ENCODE data around the gene RPS15. TPM values are rescaled to one million over a fixed set of nuclear protein-coding genes. Genes with fewer than 3 reads are reported as not detected.

The RPS15 gene
- total and polyA plus RNA-seq, 4 donors = 574 to 2,993 (median 1,933) TPM

- no peak overlapping the region for H3K9ac ChIP-seq (ENCODE audit: insufficient read depth in 1 of 2, low read length in 2 of 2)
- ATAC-seq (ENCODE audit: insufficient read depth, low FRiP score) (no peak), DNase-seq (no peak)
- H3K4me1 ChIP-seq (ENCODE audit: control insufficient read depth in 5 of 5, insufficient read depth in 5 of 5, low read length in 5 of 5) = peaks cover 11 to 21% (median 16%) of the 10 kb centered on the region in 5 donors
- H3K27ac ChIP-seq (ENCODE audit: low read depth in 1 of 2, low read length in 1 of 2) = no peak overlapping the region
- peaks cover 6 to 72% (median 25%) of the 10 kb centered on the region in 4 donors for H3K36me3 ChIP-seq (ENCODE audit: control insufficient read depth in 4 of 4, insufficient read depth in 4 of 4, low read length in 4 of 4)
- no peaks in the 10 kb centered on the region for H3K9me3 ChIP-seq (ENCODE audit: control insufficient read depth in 4 of 4, insufficient read depth in 3 of 4, low read length in 3 of 4)
- TF ChIP-seq CTCF (IDR thresholded peaks at IDR 0.05; ENCODE audit: control extremely low read depth, extremely low read depth) = no peak
- 94 to 97% methylated on average over 15 of the region's 15 CpGs for WGBS, 2 donors
- no peak overlapping the region for H3K4me3 ChIP-seq
- H3K27me3 ChIP-seq (ENCODE audit: control insufficient read depth in 3 of 3, insufficient read depth in 3 of 3, low read length in 2 of 3) = no peaks in the 10 kb centered on the region
Measured at GRCh38 chr19:1420590-1420989, 17.6 kb upstream of the RPS15 start.

DNA sequence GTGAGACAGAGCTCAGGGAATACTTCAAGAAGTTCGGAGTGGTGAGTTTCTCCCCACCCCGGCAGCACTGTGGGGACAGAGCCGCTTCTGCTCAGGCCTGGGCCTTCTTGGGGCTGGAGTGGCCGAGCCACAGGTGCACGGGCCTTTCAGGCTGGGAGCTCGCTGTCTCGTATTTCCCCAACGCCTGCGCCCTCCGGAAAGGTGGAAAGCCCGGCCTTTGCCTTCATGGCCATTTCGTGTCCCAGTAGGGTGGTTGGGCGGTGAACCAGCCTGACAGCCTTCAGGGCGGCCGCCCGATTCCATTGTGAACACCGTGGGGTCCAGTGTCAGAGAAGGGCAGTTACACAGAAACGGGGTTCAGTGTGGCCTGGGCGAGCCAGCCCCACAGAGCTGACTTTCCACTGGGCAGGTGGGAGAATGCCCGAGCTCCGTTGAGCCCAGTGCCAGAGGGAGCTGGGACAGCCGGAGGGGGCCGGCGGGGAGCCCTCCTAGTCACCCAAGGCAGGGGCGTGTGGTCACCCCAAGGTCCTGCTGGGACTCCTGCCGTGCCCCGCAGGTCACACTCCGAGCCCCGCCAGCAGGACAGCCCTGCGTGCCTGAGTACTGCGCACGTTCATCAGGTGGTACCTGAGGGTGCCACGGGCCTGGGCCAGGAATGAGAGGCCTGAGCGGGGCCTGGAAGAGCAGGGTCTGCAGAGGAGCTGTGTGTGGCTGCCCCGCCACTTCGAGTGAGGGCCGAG is 16.8 kb upstream of the RPS15 start:
- H3K27ac ChIP-seq (ENCODE audit: low read depth in 1 of 2, low read length in 1 of 2) = no peak overlapping the region
- ATAC-seq (ENCODE audit: insufficient read depth, low FRiP score) = no peak
- no peaks in the 10 kb centered on the region for H3K9me3 ChIP-seq (ENCODE audit: control insufficient read depth in 4 of 4, insufficient read depth in 3 of 4, low read length in 3 of 4)
- H3K4me1 ChIP-seq (ENCODE audit: control insufficient read depth in 5 of 5, insufficient read depth in 5 of 5, low read length in 5 of 5) = peaks cover 5 to 15% (median 10%) of the 10 kb centered on the region in 5 donors
- TF ChIP-seq CTCF (IDR thresholded peaks at IDR 0.05; ENCODE audit: control extremely low read depth, extremely low read depth) = no peak
- peaks cover 6 to 79% (median 28%) of the 10 kb centered on the region in 4 donors for H3K36me3 ChIP-seq (ENCODE audit: control insufficient read depth in 4 of 4, insufficient read depth in 4 of 4, low read length in 4 of 4)
- no peak overlapping the region for H3K4me3 ChIP-seq
- H3K9ac ChIP-seq (ENCODE audit: insufficient read depth in 1 of 2, low read length in 2 of 2) = no peak overlapping the region
- H3K27me3 ChIP-seq (ENCODE audit: control insufficient read depth in 3 of 3, insufficient read depth in 3 of 3, low read length in 2 of 3) = no peaks in the 10 kb centered on the region
- no peak for DNase-seq
- 95 to 96% methylated on average over 34 to 37 of the region's 37 CpGs for WGBS, 2 donors

DNA sequence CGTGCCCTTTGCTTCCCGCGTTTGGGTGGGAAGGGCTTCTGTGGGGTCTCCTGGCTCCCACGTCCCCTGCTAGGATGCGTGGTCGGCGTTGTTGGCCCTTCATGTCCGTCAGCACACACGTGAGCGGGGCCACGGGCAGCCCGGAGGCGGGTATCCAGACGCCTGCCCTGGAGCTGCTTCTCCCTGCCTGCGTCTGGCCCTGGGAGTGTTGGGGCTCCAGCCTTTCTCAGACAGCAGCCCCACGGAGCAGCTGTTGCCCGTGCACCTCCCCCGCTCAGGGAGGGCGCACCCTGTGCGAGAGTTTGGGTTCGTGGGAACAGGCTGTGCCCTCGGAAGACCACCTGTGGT is 16.3 kb upstream of the RPS15 start:
- H3K36me3 ChIP-seq (ENCODE audit: control insufficient read depth in 4 of 4, insufficient read depth in 4 of 4, low read length in 4 of 4) = peaks cover 6 to 79% (median 30%) of the 10 kb centered on the region in 4 donors
- no peak for TF ChIP-seq CTCF (IDR thresholded peaks at IDR 0.05; ENCODE audit: control extremely low read depth, extremely low read depth)
- H3K4me1 ChIP-seq (ENCODE audit: control insufficient read depth in 5 of 5, insufficient read depth in 5 of 5, low read length in 5 of 5) = peaks cover 4 to 10% (median 6%) of the 10 kb centered on the region in 5 donors
- H3K27me3 ChIP-seq (ENCODE audit: control insufficient read depth in 3 of 3, insufficient read depth in 3 of 3, low read length in 2 of 3) = no peaks in the 10 kb centered on the region
- H3K4me3 ChIP-seq = no peak overlapping the region
- H3K9ac ChIP-seq (ENCODE audit: insufficient read depth in 1 of 2, low read length in 2 of 2) = no peak overlapping the region
- H3K27ac ChIP-seq (ENCODE audit: low read depth in 1 of 2, low read length in 1 of 2) = no peak overlapping the region
- no peaks in the 10 kb centered on the region for H3K9me3 ChIP-seq (ENCODE audit: control insufficient read depth in 4 of 4, insufficient read depth in 3 of 4, low read length in 3 of 4)
- WGBS, 2 donors = 91 to 95% methylated on average over 20 to 22 of the region's 22 CpGs
- ATAC-seq (ENCODE audit: insufficient read depth, low FRiP score) = no peak
- no peak for DNase-seq

All from lung (tissue), 12 donors.